Stimulated activated CD4-positive, alpha-beta T cell treated with anti-CD3 and anti-CD28 coated beads, Interleukin-2, amount 100 ng/mL, for 48 hours (primary cell): Measurements from ENCODE around the gene COMMD1.
"Not testable (repeated sequence)": the region's sequence is repeated elsewhere in the genome, so short reads cannot be mapped to it uniquely, and the experiment has no call there.

Experiments
- DNase-seq, 2 donors: peaks; one replicate each; pipeline ENCODE4 v3.0.0-alpha.2; 2020

Gene COMMD1

GRCh38 chr2:62076980-62077638 is 171.6 kb downstream of the COMMD1 start:
- no peak for DNase-seq

- DNase-seq, result no peak
Measured at GRCh38 chr2:62084801-62085200, 179.3 kb downstream of the COMMD1 start.

- no peak for DNase-seq
Measured at GRCh38 chr2:62089658-62090057, 184.2 kb downstream of the COMMD1 start.

- DNase-seq, result no peak
Measured at GRCh38 chr2:62091471-62091870, 186.0 kb downstream of the COMMD1 start.

GRCh38 chr2:62099050-62099449 is 193.6 kb downstream of the COMMD1 start:
- DNase-seq, result no peak

- DNase-seq, result no peak
Measured at GRCh38 chr2:62099523-62100175, 194.2 kb downstream of the COMMD1 start.

GRCh38 chr2:62101886-62102285 is 196.4 kb downstream of the COMMD1 start:
- DNase-seq, result no peak

- DNase-seq, result no peak
Measured at GRCh38 chr2:62102402-62102920, 197.0 kb downstream of the COMMD1 start.

- DNase-seq, result no peak
Measured at GRCh38 chr2:62109554-62109953, 204.1 kb downstream of the COMMD1 start.

GRCh38 chr2:62110415-62111025 is 205.0 kb downstream of the COMMD1 start:
- DNase-seq, result no peak

- DNase-seq, result no peak
Measured at GRCh38 chr2:62112179-62112578, 206.7 kb downstream of the COMMD1 start.

GRCh38 chr2:62114564-62114963 is 209.1 kb downstream of the COMMD1 start:
- DNase-seq, result no peak

- no peak for DNase-seq
Measured at GRCh38 chr2:62116983-62117382, 211.5 kb downstream of the COMMD1 start.

GRCh38 chr2:62118160-62118559 is 212.7 kb downstream of the COMMD1 start:
- no peak for DNase-seq

GRCh38 chr2:62119311-62119974 is 214.0 kb downstream of the COMMD1 start:
- DNase-seq, result no peak

- not testable (repeated sequence) for DNase-seq
Measured at GRCh38 chr2:62126239-62126638, 220.8 kb downstream of the COMMD1 start.

GRCh38 chr2:62133320-62133823 is 227.9 kb downstream of the COMMD1 start:
- no peak for DNase-seq

- no peak for DNase-seq
Measured at GRCh38 chr2:62136956-62137830, 231.7 kb downstream of the COMMD1 start.

- no peak for DNase-seq
Measured at GRCh38 chr2:62140426-62141141, 235.1 kb downstream of the COMMD1 start.

GRCh38 chr2:62141142-62141740 is 235.8 kb downstream of the COMMD1 start:
- no peak for DNase-seq

GRCh38 chr2:62142054-62142453 is 236.6 kb downstream of the COMMD1 start:
- no peak for DNase-seq
